22Rv1 (cell line): ENCODE measurements around the gene DAP.

ENCODE experiments used
- H3K27ac ChIP-seq: fragments of 450-650 bp; 2 replicates; pipeline ENCODE4 v1.5.1; 2017
- ZFX ChIP-seq: fragments of 450-650 bp; IDR thresholded peaks from 2 replicates; pipeline ENCODE4 v1.6.1; 2017; ENCODE audit warnings: antibody characterized with exemption, borderline replicate concordance
- TF ChIP-seq, protein P1 (sequence below): fragments of 450-650 bp; IDR thresholded peaks from 2 replicates; pipeline ENCODE4 v1.5.1; 2017; ENCODE audit warnings: mild to moderate bottlenecking

DAP gene

DNA sequence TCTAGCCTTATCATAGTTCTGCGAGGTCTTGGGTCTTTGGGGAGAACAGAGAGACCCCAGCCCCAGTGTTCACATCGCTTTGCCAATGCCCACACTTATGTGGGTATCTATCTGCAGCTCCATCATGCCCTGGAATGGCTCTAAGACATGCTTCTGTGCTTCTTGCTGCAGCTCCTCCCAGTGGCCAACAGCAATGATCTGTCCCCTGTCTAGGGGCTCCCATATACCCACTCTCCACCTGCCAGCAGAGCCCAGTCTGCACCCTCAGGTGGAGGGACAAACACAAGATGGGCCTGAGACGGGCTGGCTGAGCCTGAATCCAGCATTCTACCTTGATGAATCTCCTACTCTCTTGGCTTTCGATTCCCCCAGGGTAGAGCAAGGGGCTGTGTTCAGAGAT, 14.6 kb upstream of the DAP start:
- no peak overlapping the region for H3K27ac ChIP-seq
- TF ChIP-seq ZFX = no peak
- TF ChIP-seq, protein P1, sequence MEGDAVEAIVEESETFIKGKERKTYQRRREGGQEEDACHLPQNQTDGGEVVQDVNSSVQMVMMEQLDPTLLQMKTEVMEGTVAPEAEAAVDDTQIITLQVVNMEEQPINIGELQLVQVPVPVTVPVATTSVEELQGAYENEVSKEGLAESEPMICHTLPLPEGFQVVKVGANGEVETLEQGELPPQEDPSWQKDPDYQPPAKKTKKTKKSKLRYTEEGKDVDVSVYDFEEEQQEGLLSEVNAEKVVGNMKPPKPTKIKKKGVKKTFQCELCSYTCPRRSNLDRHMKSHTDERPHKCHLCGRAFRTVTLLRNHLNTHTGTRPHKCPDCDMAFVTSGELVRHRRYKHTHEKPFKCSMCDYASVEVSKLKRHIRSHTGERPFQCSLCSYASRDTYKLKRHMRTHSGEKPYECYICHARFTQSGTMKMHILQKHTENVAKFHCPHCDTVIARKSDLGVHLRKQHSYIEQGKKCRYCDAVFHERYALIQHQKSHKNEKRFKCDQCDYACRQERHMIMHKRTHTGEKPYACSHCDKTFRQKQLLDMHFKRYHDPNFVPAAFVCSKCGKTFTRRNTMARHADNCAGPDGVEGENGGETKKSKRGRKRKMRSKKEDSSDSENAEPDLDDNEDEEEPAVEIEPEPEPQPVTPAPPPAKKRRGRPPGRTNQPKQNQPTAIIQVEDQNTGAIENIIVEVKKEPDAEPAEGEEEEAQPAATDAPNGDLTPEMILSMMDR = no peak

DNA sequence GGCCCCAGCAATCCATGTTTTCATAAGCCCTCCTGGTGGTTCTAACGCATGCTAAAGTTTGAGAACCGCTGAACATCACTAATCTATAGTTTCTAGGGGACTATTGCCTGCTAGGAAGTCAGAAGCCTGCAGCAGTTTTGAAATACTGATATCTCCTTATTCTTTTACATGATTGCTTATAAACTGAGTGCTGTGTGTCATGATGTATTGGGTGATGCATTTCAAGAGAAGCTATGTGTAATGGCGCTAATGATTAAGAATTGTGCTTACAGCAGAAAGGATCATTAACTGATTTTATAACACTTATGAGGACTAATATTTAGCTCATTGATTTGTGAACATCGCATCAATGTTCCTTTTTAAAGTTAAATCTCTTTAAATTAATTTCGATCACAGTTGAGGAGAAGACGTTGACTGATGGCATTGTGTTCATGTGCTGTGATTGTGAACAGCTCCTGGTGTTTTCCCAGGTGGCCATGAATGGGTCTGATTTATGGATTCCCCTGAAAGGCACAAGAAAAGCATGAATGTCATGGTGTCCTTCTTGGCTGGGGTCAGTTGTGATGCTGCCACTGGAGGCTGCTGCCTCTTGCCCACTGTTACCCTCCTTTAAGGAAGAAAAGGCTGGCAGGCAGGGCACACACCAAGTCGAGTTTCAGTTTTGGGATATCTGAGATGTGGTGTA, 12.0 kb upstream of the DAP start:
- no peak overlapping the region for H3K27ac ChIP-seq
- TF ChIP-seq, protein P1 = no peak
- TF ChIP-seq ZFX = no peak

DNA sequence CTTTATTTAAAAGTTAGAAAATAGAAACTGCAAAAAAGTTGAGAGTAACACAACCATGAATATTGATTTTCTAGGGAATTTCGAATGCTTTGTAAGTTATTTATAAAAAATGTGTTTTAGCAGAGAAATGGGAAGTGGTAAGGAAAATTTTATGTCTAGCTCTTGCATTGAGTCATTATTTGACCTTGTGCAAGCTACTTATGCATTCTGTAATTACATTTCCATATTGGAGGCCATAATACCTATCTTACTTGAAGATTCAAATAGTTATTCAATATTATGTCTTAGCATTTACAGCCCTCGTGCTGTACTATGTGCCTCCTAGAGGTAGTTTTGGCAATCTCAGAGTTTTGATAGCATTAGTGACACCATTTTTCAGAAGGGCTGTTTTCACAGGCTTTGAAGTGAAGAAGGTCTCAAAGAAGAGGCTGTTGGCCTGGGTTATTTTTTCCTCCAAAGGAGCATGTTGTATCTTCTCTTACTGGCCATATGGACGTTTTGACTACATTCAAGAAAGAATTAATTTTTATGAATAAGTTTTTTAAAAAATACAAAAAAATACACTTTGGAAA, 7.4 kb upstream of the DAP start:
- TF ChIP-seq, protein P1 = no peak
- TF ChIP-seq ZFX = no peak
- H3K27ac ChIP-seq = no peak overlapping the region

DNA sequence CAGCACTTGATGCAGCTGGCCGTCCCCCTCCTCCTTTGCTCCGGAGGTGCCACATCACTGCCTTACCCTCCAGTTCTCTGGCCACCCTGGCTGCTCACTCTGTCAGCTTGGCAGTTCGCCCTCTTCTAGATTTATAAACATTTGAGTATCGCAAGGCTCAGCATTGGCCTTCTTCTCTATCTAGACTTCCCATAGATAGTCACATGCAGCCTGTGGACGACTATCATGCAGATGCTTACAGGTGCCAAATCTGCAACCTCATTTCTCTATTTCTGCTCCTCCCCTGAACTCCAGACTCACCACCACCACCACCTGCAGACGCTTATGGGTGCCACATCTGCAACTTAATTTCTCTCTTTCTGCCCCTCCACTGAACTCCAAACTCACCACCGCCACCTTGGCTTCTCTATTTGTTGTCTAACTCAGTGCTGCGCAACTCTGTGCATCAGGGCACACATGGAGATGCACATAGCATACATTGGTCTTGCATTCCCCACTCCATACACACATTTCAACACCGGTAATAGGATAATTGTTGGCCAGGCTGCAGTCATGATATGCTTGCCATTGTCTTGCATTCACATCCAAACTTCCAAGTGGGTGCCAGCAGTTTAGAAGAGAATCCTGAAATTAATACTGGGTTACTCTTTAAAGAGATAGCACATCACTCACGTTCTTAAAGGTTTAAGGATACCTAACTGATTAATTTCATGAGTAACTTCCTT, 1.9 kb upstream of the DAP start:
- H3K27ac ChIP-seq = no peak overlapping the region

DNA sequence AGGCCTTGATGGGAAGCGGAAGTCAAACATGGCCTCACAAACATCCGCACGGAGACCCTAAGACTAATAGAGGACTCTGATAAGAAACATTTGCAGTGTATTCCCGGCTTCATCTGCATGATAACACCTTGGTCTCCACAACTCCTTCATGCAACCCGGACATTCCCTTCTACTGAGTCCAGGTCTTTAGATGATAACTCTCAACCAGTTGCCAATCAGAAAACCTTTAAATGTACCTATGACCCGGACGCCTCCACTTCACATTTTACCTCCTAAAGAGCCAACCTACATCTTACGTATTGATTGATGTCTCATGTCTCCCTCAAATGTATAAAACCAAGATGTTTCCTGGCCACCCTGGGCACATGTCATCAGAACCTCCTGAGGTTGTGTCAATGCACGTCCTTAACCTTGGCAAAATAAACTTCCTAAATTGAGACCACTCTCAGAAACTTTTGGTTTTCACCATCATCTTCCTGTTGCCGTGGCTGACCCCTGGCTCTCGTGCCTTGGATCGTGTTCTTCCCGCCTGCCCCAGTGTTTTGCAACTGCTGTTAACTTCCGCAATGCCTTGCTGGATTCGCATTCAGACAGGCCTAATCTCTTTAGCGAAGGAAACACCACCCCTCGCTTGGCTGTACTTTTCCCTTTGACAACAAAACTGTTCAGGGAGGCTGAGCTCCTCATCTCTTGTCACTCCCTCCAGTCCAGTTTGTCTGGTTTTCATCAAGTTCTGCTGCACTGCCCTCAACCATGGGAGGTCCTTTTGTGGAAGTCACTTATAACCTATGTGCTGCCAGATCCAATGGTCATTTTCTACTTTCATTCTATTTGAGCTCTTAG, 1.1 kb upstream of the DAP start:
- H3K27ac ChIP-seq = no peak overlapping the region
- TF ChIP-seq, protein P1 = no peak
- TF ChIP-seq ZFX = no peak

More for the DNA sequence above, 1.9 kb upstream of the DAP start:
- TF ChIP-seq ZFX = no peak
- TF ChIP-seq, protein P1 = no peak

DNA sequence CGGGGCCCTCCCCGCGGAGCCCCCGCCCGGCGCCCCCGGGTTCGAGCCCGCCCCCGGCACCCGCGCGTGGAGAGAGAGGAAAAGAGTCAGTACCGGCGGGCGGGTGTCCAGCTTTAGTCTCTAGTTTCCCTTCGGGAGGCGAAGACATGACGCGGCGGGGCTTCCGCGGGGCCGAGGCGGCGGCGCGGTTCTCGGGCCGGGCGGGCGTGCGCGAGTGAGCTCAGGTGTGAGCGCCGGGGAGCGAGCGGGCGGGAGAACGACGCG, 181 bp downstream of the DAP start:
- TF ChIP-seq ZFX = no peak
- TF ChIP-seq, protein P1 = no peak
- H3K27ac ChIP-seq = peak overlapping the region; percentile 84
